Right lobe of liver (tissue), 6 donors: ENCODE measurements around the gene TNFRSF14. TPM values are rescaled to one million over a fixed set of nuclear protein-coding genes. Genes with fewer than 3 reads are reported as not detected.

Experiments
- ATAC-seq, 4 donors: fragments of 200-7000 bp; cut with Tn5 transposase; one replicate each; pipeline ENCODE4 v1.9.1; 2020; ENCODE audit warnings: mild to moderate bottlenecking in 4 of 4, moderate library complexity in 4 of 4
- DNase-seq, 3 donors: peaks; one replicate each; pipeline ENCODE4 v3.0.0-alpha.2; 2020
- H3K27ac ChIP-seq, 3 donors: fragments of 200-600 bp; one replicate each; pipeline ENCODE4 v1.8.0; 2022
- H3K27me3 ChIP-seq, 2 donors: fragments of 200-600 bp; one replicate each; pipeline ENCODE4 v1.8.0; 2022
- H3K36me3 ChIP-seq, 4 donors: fragments of 200-600 bp; sonication (generic) in 1 of 4; one replicate each; pipeline versions ENCODE4 v1.5.1 to v1.8.0; 2017 to 2022; ENCODE audit warnings: control low read depth in 1 of 4
- H3K4me1 ChIP-seq, 4 donors: fragments of 200-600 bp; sonication (generic) in 1 of 4; one replicate each; pipeline versions ENCODE4 v1.5.1 to v1.8.0; 2017 to 2022; ENCODE audit warnings: control low read depth in 1 of 4
- H3K4me3 ChIP-seq, 3 donors: fragments of 200-600 bp; one replicate each; pipeline ENCODE4 v1.8.0; 2022
- H3K9me3 ChIP-seq, 4 donors: fragments of 200-600 bp; sonication (generic) in 1 of 4; one replicate each; pipeline versions ENCODE4 v1.5.1 to v1.8.0; 2017 to 2022; ENCODE audit warnings: control low read depth in 1 of 4
- POLR2A ChIP-seq: fragments of 450-650 bp; IDR thresholded peaks from one replicate; pipeline ENCODE4 v1.6.1; 2017; ENCODE audit warnings: antibody characterized with exemption, mild to moderate bottlenecking
- WGBS: methylation state at CpG from one replicate; pipeline ENCODE4 v1.1.6; 2018; ENCODE audit warnings: low coverage, low lambda C conversion rate; ENCODE audit not compliant: insufficient coverage; ENCODE audit errors: missing lambda C conversion rate; 5-methylcytosine and 5-hydroxymethylcytosine counted together
- intact Hi-C, 2 donors: fragments of 100-400 bp; cut with DNase I; formaldehyde crosslinking; loops; one replicate each; pipeline versions ENCODE4 v1.11.2 to v1.14.1; 2022
- total RNA-seq, 6 experiments: library from RNA; depleted of rRNA in 2 of 6; stranded (reverse); fragments of >200 nt in 2 of 6; fragmentation: NEBNext Ultra II Directional in 3 of 6; extraction: Animal tissue kit (Norgen Biotek cat#: 25700) in 3 of 6; gene quantifications; one replicate each; pipeline versions ENCODE4 v1.1.0 to v1.2.4, GENCODE V29; 2016 to 2023
- TF ChIP-seq, protein P1 (sequence below), 4 donors: fragments of 200-600 bp in 3 of 4; fragments of 450-650 bp in 1 of 4; IDR thresholded peaks; one replicate each; pipeline versions ENCODE4 v1.5.1 to v1.8.0; 2016 to 2022; ENCODE audit warnings: antibody characterized with exemption in 4 of 4, mild to moderate bottlenecking in 2 of 4
- donor health status: DM: no; HTN: yes; CAD: no.
- donor health status: DM: no; HTN: no; CAD: no.
- donor health status: DM: no; HTN: no; CAD: no.
- donor health status: DM: no; HTN: yes; CAD: no.
- donor health status: DM: no; HTN: yes; CAD: no.

TNFRSF14 gene
- total RNA-seq, 6 experiments from 2014 or later: 31.0 to 54.8 (median 41.1) TPM

DNA sequence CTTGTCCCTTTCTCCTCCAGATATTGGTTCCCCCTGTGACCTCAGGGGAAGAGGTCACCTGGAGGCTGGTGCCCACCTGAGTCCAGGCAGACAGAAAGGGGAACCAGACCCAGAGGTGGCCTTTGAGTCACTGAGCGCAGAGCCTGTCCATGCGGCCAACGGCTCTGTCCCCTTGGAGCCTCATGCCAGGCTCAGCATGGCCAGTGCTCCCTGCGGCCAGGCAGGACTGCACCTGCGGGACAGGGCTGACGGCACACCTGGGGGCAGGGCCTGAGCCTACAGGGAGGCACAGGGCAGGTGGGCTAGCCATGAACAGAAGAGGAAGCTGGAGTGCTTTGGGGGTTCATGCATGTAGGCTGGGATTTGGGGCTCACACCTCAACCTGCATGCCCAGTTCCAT is 2.7 kb downstream of the TNFRSF14 start:
- H3K36me3 ChIP-seq: peaks cover 0 to 9% (median under 1%) of the 10 kb centered on the region in 4 donors
- H3K4me1 ChIP-seq: peaks cover 0 to 12% (median 0%) of the 10 kb centered on the region in 4 donors
- H3K27me3 ChIP-seq: no peaks in the 10 kb centered on the region
- H3K4me3 ChIP-seq: no peak overlapping the region
- ATAC-seq (no peak), DNase-seq (peak in 2 of 3 donors; percentile 19 to 42)
- no peaks in the 10 kb centered on the region for H3K9me3 ChIP-seq
- no peak overlapping the region for H3K27ac ChIP-seq
- no CpG with 5 or more reads among the region's 6 CpGs for WGBS
- intact Hi-C loops: loop anchor here in 1 of 2 donors (10.0 kb wide), 1 partner anchor 86 kb away; no protein-coding TSS in a partner anchor
- no peak for TF ChIP-seq POLR2A

DNA sequence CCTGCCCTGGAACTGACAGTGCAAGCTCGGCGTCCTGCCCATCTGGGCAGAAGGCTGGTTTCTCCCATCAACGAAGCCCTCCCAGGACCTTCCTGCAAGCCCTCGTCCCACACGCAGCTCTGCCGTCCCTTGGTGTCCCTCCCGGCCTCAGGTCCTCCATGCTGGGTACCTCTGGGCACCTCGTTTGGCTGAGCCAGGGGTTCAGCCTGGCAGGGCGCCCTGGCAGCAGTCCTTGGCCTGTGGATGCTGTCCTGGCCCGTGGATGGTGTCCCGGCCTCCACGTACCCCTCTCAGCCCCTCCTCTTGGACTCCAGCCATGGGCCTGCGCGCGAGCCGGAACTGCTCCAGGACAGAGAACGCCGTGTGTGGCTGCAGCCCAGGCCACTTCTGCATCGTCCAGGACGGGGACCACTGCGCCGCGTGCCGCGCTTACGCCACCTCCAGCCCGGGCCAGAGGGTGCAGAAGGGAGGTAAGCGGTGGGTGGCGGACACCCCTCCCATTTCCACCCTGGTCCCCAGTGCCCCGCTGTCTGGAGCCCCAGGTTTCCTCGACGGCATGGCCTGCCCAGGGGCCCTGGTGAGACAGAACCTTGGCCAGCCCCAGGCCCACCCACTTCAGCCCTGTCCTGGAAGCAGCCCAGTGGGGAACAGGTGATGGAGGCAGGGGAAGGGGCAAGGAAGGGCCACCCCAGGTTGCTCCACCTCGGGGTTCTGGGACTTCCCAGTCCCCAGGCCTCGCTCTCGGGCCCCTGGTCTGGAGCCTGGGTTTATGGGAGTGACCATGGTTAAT is 3.5 kb downstream of the TNFRSF14 start:
- H3K4me1 ChIP-seq: peaks cover 0 to 12% (median 0%) of the 10 kb centered on the region in 4 donors
- WGBS: 93% methylated on average over 3 of the region's 35 CpGs
- TF ChIP-seq, protein P1, sequence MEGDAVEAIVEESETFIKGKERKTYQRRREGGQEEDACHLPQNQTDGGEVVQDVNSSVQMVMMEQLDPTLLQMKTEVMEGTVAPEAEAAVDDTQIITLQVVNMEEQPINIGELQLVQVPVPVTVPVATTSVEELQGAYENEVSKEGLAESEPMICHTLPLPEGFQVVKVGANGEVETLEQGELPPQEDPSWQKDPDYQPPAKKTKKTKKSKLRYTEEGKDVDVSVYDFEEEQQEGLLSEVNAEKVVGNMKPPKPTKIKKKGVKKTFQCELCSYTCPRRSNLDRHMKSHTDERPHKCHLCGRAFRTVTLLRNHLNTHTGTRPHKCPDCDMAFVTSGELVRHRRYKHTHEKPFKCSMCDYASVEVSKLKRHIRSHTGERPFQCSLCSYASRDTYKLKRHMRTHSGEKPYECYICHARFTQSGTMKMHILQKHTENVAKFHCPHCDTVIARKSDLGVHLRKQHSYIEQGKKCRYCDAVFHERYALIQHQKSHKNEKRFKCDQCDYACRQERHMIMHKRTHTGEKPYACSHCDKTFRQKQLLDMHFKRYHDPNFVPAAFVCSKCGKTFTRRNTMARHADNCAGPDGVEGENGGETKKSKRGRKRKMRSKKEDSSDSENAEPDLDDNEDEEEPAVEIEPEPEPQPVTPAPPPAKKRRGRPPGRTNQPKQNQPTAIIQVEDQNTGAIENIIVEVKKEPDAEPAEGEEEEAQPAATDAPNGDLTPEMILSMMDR (IDR thresholded peaks at IDR 0.05): no peak
- no peak for TF ChIP-seq POLR2A
- ATAC-seq (no peak), DNase-seq (peak in 2 of 3 donors; percentile 27 to 46)
- no peaks in the 10 kb centered on the region for H3K27me3 ChIP-seq
- H3K9me3 ChIP-seq: no peaks in the 10 kb centered on the region
- no peak overlapping the region for H3K4me3 ChIP-seq
- peaks cover 0 to 9% (median under 1%) of the 10 kb centered on the region in 4 donors for H3K36me3 ChIP-seq
- H3K27ac ChIP-seq: no peak overlapping the region
- intact Hi-C loops: loop anchor here (10.0 kb wide), 1 partner anchor 85 kb away; no protein-coding TSS in a partner anchor

DNA sequence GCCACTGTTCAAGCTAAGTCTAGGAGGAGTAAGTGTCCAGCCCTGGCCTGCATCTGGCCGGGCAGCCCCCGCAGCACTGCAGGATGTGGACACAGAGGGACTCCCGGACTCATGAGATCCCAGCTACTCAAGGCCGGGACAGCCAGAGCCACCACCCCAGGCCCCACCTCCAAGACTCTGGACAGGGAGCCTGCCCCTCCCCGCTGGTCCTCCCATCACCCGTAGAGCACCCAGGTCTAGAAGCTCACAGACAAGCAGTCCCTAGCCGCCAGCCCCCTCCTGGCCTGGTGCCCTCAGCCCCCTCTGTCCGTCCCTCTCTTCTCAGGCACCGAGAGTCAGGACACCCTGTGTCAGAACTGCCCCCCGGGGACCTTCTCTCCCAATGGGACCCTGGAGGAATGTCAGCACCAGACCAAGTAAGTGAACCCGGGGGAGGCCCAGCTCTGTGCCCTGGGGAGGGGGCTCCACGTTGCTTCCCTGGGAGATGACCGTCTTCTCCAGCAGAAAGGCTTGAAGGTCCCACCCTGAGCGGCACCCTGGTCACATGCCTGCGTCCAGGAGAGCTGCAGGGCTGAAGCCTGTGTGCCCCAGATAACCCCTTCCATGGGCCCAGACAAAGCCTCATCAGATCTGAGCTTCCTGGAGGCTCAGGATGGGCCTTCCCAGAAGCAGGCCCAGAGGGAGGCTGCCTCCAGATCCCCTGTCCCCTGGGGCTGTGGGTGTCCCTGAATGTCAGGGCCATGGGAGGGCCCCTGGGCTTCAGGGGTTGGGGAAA is 4.3 kb downstream of the TNFRSF14 start:
- Histone ChIP-seq H3K4me1 (peaks cover 0 to 8% (median 0%) of the 10 kb centered on the region in 4 donors), H3K9me3 (no peaks in the 10 kb centered on the region), H3K27me3 (no peaks in the 10 kb centered on the region), H3K4me3 (no peak overlapping the region), H3K36me3 (peaks cover 0 to 9% (median under 1%) of the 10 kb centered on the region in 4 donors), H3K27ac (no peak overlapping the region)
- ATAC-seq (no peak), DNase-seq (peak in 1 of 3 donors; percentile 17)
- intact Hi-C loops: loop anchor here in 1 of 2 donors (10.0 kb wide), 1 partner anchor 84 kb away; no protein-coding TSS in a partner anchor
- WGBS: no CpG with 5 or more reads among the region's 15 CpGs
- no peak for TF ChIP-seq POLR2A
- TF ChIP-seq, protein P1 (IDR thresholded peaks at IDR 0.05): no peak

DNA sequence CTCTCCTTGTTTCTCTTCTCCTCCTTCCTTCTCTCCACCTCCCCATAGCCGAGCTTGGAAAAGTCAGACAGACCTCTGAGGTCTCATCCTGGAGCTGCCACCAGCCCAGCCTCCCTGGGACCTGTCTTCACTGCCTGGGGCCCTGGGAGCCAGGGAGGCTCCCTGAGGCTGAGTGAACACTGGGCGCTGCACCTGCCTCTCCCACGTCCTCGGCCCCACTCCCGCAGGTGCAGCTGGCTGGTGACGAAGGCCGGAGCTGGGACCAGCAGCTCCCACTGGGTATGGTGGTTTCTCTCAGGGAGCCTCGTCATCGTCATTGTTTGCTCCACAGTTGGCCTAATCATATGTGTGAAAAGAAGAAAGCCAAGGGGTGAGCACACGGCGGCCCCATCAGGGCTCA is 5.3 kb downstream of the TNFRSF14 start:
- no peaks in the 10 kb centered on the region for H3K27me3 ChIP-seq
- H3K4me1 ChIP-seq: peaks cover 0 to 8% (median 0%) of the 10 kb centered on the region in 4 donors
- ATAC-seq (no peak), DNase-seq (no peak)
- intact Hi-C loops: loop anchor here in 1 of 2 donors (10.0 kb wide), 1 partner anchor 83 kb away; no protein-coding TSS in a partner anchor
- peaks cover 0 to 9% (median under 1%) of the 10 kb centered on the region in 4 donors for H3K36me3 ChIP-seq
- no peaks in the 10 kb centered on the region for H3K9me3 ChIP-seq
- TF ChIP-seq POLR2A: no peak
- TF ChIP-seq, protein P1 (IDR thresholded peaks at IDR 0.05): no peak
- no peak overlapping the region for H3K27ac ChIP-seq
- H3K4me3 ChIP-seq: no peak overlapping the region
- 80% methylated on average over 5 of the region's 11 CpGs for WGBS
